Measurements from ENCODE around the gene PRKCE. TPM values are rescaled to one million over a fixed set of nuclear protein-coding genes. Genes with fewer than 3 reads are reported as not detected.

PRKCE gene
- total RNA-seq, 2 donors from 2014 or later, result 7.2 to 25.4 TPM

GRCh38 chr2:46087492-46087891, 436.0 kb downstream of the PRKCE start:
- WGBS, result 98% methylated on average over 4 of the region's 4 CpGs
- DNase-seq (ENCODE audit: low spot score), result no peak
- TF ChIP-seq, protein P1, sequence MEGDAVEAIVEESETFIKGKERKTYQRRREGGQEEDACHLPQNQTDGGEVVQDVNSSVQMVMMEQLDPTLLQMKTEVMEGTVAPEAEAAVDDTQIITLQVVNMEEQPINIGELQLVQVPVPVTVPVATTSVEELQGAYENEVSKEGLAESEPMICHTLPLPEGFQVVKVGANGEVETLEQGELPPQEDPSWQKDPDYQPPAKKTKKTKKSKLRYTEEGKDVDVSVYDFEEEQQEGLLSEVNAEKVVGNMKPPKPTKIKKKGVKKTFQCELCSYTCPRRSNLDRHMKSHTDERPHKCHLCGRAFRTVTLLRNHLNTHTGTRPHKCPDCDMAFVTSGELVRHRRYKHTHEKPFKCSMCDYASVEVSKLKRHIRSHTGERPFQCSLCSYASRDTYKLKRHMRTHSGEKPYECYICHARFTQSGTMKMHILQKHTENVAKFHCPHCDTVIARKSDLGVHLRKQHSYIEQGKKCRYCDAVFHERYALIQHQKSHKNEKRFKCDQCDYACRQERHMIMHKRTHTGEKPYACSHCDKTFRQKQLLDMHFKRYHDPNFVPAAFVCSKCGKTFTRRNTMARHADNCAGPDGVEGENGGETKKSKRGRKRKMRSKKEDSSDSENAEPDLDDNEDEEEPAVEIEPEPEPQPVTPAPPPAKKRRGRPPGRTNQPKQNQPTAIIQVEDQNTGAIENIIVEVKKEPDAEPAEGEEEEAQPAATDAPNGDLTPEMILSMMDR (IDR thresholded peaks at IDR 0.05), result no peak
- TF ChIP-seq POLR2A (IDR thresholded peaks at IDR 0.05) (no peak), POLR2AphosphoS5 (IDR thresholded peaks at IDR 0.05) (no peak)
- H3K27ac ChIP-seq, result no peak overlapping the region
- no peak overlapping the region for H3K4me3 ChIP-seq
- H3K4me1 ChIP-seq (replicated peaks), result no peaks in the 10 kb centered on the region
- no peaks in the 10 kb centered on the region for H3K9me3 ChIP-seq
- H3K36me3 ChIP-seq, result no peaks in the 10 kb centered on the region
- H3K27me3 ChIP-seq (replicated peaks; ENCODE audit: insufficient read depth), result no peaks in the 10 kb centered on the region
- intact Hi-C loops (cut with DNase I), result no loop called here

- Histone ChIP-seq H3K9me3 (no peaks in the 10 kb centered on the region), H3K36me3 (no peaks in the 10 kb centered on the region), H3K4me1 (replicated peaks) (no peaks in the 10 kb centered on the region), H3K27ac (no peak overlapping the region), H3K27me3 (replicated peaks; ENCODE audit: insufficient read depth) (no peaks in the 10 kb centered on the region), H3K4me3 (no peak overlapping the region)
- intact Hi-C loops (cut with DNase I), result no loop called here
- 60% methylated on average over 3 of the region's 3 CpGs for WGBS
- no peak for TF ChIP-seq POLR2A (IDR thresholded peaks at IDR 0.05)
- TF ChIP-seq POLR2AphosphoS5 (IDR thresholded peaks at IDR 0.05), result no peak
- TF ChIP-seq, protein P1 (IDR thresholded peaks at IDR 0.05), result no peak
- DNase-seq (ENCODE audit: low spot score), result no peak
These were observed 439.5 kb downstream of the PRKCE start for GRCh38 chr2:46091004-46091403.

GRCh38 chr2:46091961-46092667, 440.6 kb downstream of the PRKCE start:
- no peak for DNase-seq (ENCODE audit: low spot score)
- H3K27me3 ChIP-seq (replicated peaks; ENCODE audit: insufficient read depth), result no peaks in the 10 kb centered on the region
- WGBS, result 39% methylated on average over 6 of the region's 6 CpGs
- TF ChIP-seq POLR2A (IDR thresholded peaks at IDR 0.05) (no peak), POLR2AphosphoS5 (IDR thresholded peaks at IDR 0.05) (peak; percentile 75)
- TF ChIP-seq, protein P1 (IDR thresholded peaks at IDR 0.05), result no peak
- H3K9me3 ChIP-seq, result no peaks in the 10 kb centered on the region
- H3K36me3 ChIP-seq, result no peaks in the 10 kb centered on the region
- intact Hi-C loops (cut with DNase I), result no loop called here
- no peak overlapping the region for H3K4me3 ChIP-seq
- no peaks in the 10 kb centered on the region for H3K4me1 ChIP-seq (replicated peaks)
- H3K27ac ChIP-seq, result peak overlapping the region in 1 of 2 donors; percentile 16

- Histone ChIP-seq H3K27me3 (replicated peaks; ENCODE audit: insufficient read depth) (no peaks in the 10 kb centered on the region), H3K4me1 (replicated peaks) (no peaks in the 10 kb centered on the region), H3K36me3 (no peaks in the 10 kb centered on the region), H3K9me3 (no peaks in the 10 kb centered on the region), H3K4me3 (no peak overlapping the region), H3K27ac (no peak overlapping the region)
- intact Hi-C loops (cut with DNase I), result no loop called here
- DNase-seq (ENCODE audit: low spot score), result no peak
- TF ChIP-seq POLR2AphosphoS5 (IDR thresholded peaks at IDR 0.05) (no peak), POLR2A (IDR thresholded peaks at IDR 0.05) (no peak)
- TF ChIP-seq, protein P1 (IDR thresholded peaks at IDR 0.05), result no peak
- WGBS, result 80% methylated on average over 3 of the region's 3 CpGs
These were observed 443.2 kb downstream of the PRKCE start for GRCh38 chr2:46094689-46095088.

GRCh38 chr2:46095830-46096229, 444.4 kb downstream of the PRKCE start:
- intact Hi-C loops (cut with DNase I), result no loop called here
- Histone ChIP-seq H3K4me1 (replicated peaks) (no peaks in the 10 kb centered on the region), H3K27me3 (replicated peaks; ENCODE audit: insufficient read depth) (no peaks in the 10 kb centered on the region), H3K36me3 (no peaks in the 10 kb centered on the region), H3K27ac (no peak overlapping the region), H3K4me3 (no peak overlapping the region), H3K9me3 (no peaks in the 10 kb centered on the region)
- DNase-seq (ENCODE audit: low spot score), result no peak
- 79% methylated on average over 1 of the region's 1 CpG for WGBS
- TF ChIP-seq, protein P1 (IDR thresholded peaks at IDR 0.05), result no peak
- TF ChIP-seq POLR2AphosphoS5 (IDR thresholded peaks at IDR 0.05) (peak; percentile 13), POLR2A (IDR thresholded peaks at IDR 0.05) (no peak)
